GM12878 (cell line): Measurements from ENCODE around the gene CDC14B. TPM values are rescaled to one million over a fixed set of nuclear protein-coding genes. Genes with fewer than 3 reads are reported as not detected.

Experiments
- ATAC-seq: fragments of 200-7000 bp; cut with Tn5 transposase; 3 replicates; pipeline ENCODE4 v1.9.1; 2020; ENCODE audit warnings: mild to moderate bottlenecking, moderate library complexity
- BruUV-seq: library from RNA; stranded (reverse); fragments of 400-500 nt; replicated peaks from 2 replicates; lab custom pipeline; 2021; lab: Mats Ljungman, UMichigan
- CTCF ChIA-PET: fragments of 300-600 bp; sonication (Branson Sonifier 250); formaldehyde crosslinking; extraction: SDS; loops from one replicate; lab custom pipeline; 2021; ENCODE audit warnings: inconsistent platforms; lab: Yijun Ruan, JAX
- POLR2A ChIA-PET: fragments of 350-600 bp; formaldehyde crosslinking; extraction: SDS; loops from one replicate; lab custom pipeline; 2021; ENCODE audit warnings: inconsistent platforms; lab: Charles Lee
- RAD21 ChIA-PET: fragments of 300-600 bp; sonication (Branson Sonifier 250); formaldehyde crosslinking; loops from one replicate; lab custom pipeline; 2023; ENCODE audit warnings: antibody characterized with exemption; ENCODE audit not compliant: unreplicated experiment; lab: Charles Lee
- SMC1A ChIA-PET: fragments of 300-600 bp; sonication (Branson Sonifier 250); formaldehyde crosslinking; loops from one replicate; lab custom pipeline; 2023; ENCODE audit not compliant: unreplicated experiment, uncharacterized antibody; lab: Charles Lee
- DNase-seq: peaks from one replicate; pipeline ENCODE4 v3.0.0-alpha.2; 2011; ENCODE audit warnings: low read depth, low spot score
- FAIRE-seq: peaks from 3 replicates; lab custom pipeline; 2011; peaks lifted over from hg19 to GRCh38; lab: Jason Lieb, UNC
- H2AFZ ChIP-seq: 2 replicates; pipeline ENCODE4 v1.6.0; 2011; ENCODE audit warnings: low read depth, low read length, control low read depth; ENCODE audit not compliant: control insufficient read depth
- H3K27ac ChIP-seq: 2 replicates; pipeline ENCODE4 v1.5.1; 2011; ENCODE audit warnings: control low read depth; ENCODE audit not compliant: control insufficient read depth, insufficient read depth
- H3K27me3 ChIP-seq, 2 experiments: replicated peaks in 1 of 2; 2 replicates each; pipeline versions ENCODE4 v1.6.0 to v1.6.1; 2011; ENCODE audit warnings: low read length in 1 of 2; ENCODE audit not compliant: control insufficient read depth in 2 of 2, insufficient read depth in 2 of 2
- H3K36me3 ChIP-seq, 2 experiments: 2 replicates each; pipeline ENCODE4 v1.5.1; 2011; ENCODE audit warnings: low read length in 1 of 2; ENCODE audit not compliant: control insufficient read depth in 2 of 2, insufficient read depth in 2 of 2
- H3K4me1 ChIP-seq: 2 replicates; pipeline ENCODE4 v1.6.1; 2011; ENCODE audit warnings: mild to moderate bottlenecking, low read length, moderate library complexity, mixed read lengths; ENCODE audit not compliant: control insufficient read depth, insufficient read depth
- H3K4me2 ChIP-seq: 2 replicates; pipeline ENCODE4 v1.6.0; 2011; ENCODE audit warnings: control low read depth; ENCODE audit not compliant: control insufficient read depth, insufficient read depth
- H3K4me3 ChIP-seq: fragments of 200-600 bp; sonication (generic); 2 replicates; pipeline ENCODE4 v1.5.1; 2016
- H3K79me2 ChIP-seq: 2 replicates; pipeline ENCODE4 v1.6.0; 2011; ENCODE audit warnings: low read length; ENCODE audit not compliant: control insufficient read depth, insufficient read depth
- H3K9ac ChIP-seq: 2 replicates; pipeline ENCODE4 v1.8.0; 2011; ENCODE audit warnings: low read length, control low read depth, mixed read lengths; ENCODE audit not compliant: control insufficient read depth, insufficient read depth
- H3K9me3 ChIP-seq: replicated peaks from 3 replicates; pipeline ENCODE4 v1.5.1; 2011; ENCODE audit warnings: mild to moderate bottlenecking, low read length; ENCODE audit not compliant: control insufficient read depth, insufficient read depth
- H4K20me1 ChIP-seq: 2 replicates; pipeline ENCODE4 v1.6.0; 2011; ENCODE audit not compliant: control insufficient read depth, insufficient read depth
- CBX5 ChIP-seq: sonication (generic); IDR thresholded peaks from 2 replicates; pipeline ENCODE4 v1.6.1; 2016; ENCODE audit warnings: low read depth, moderate library complexity, mild to moderate bottlenecking, inconsistent platforms
- E4F1 ChIP-seq: fragments of 450-650 bp; IDR thresholded peaks from 2 replicates; pipeline ENCODE4 v1.6.1; 2018; ENCODE audit warnings: borderline replicate concordance, mild to moderate bottlenecking; ENCODE audit not compliant: partially characterized antibody
- FOXM1 ChIP-seq: IDR thresholded peaks from 2 replicates; pipeline ENCODE4 v1.6.1; 2012; ENCODE audit warnings: low read depth, mild to moderate bottlenecking, inconsistent platforms, low read length, moderate library complexity
- MYB ChIP-seq: fragments of 150-350 bp; IDR thresholded peaks from 2 replicates; pipeline ENCODE4 v1.6.1; 2014; ENCODE audit warnings: mild to moderate bottlenecking, low read depth, low read length, borderline replicate concordance
- RFX5 ChIP-seq: IDR thresholded peaks from 2 replicates; pipeline ENCODE4 v1.6.1; 2011; ENCODE audit warnings: low read depth, low read length, improper control_type of control experiment
- SMAD1 ChIP-seq: fragments of 450-650 bp; IDR thresholded peaks from 2 replicates; pipeline ENCODE4 v1.6.1; 2018; ENCODE audit warnings: mild to moderate bottlenecking, low read depth; ENCODE audit not compliant: partially characterized antibody
- YY1 ChIP-seq: IDR thresholded peaks from 2 replicates; pipeline ENCODE4 v1.6.1; 2011; ENCODE audit warnings: low read depth, mild to moderate bottlenecking, low read length
- ZNF217 ChIP-seq: fragments of 450-650 bp; IDR thresholded peaks from 2 replicates; pipeline ENCODE4 v1.6.1; 2017; ENCODE audit warnings: antibody characterized with exemption, mild to moderate bottlenecking
- WGBS: methylation state at CpG from one replicate; pipeline ENCODE4 v1.1.6; 2016; ENCODE audit warnings: low lambda C conversion rate; ENCODE audit not compliant: insufficient replicate concordance, insufficient coverage; ENCODE audit errors: missing lambda C conversion rate; 5-methylcytosine and 5-hydroxymethylcytosine counted together
- in situ Hi-C: fragments of 300-500 bp; cut with MboI; formaldehyde crosslinking; loops from 9 replicates; pipeline ENCODE4 v1.14.3; 2018; ENCODE audit warnings: mixed read lengths
- intact Hi-C: fragments of 100-400 bp; cut with micrococcal nuclease; formaldehyde crosslinking; loops from one replicate; pipeline ENCODE4 v1.14.2; 2022; ENCODE audit not compliant: unreplicated experiment
- polyA plus RNA-seq, 11 experiments: library from polyadenylated mRNA; depleted of rRNA in 4 of 11; unstranded in 6 of 11; stranded (reverse) in 5 of 11; fragments of >200 nt; fragmentation: Nextera tagmentation in 4 of 11; fragmentation: Illumina TruSeq in 1 of 11; extraction: Ambion mirVana in 4 of 11; extraction: Trizol in 1 of 11; gene quantifications; 1 replicate in 1 of 11; 2 replicates in 10 of 11; pipeline versions ENCODE4 v1.2.1 to v1.2.3, GENCODE V29; 2011 to 2016; ENCODE audit warnings: inconsistent platforms in 2 of 11, missing spikeins in 2 of 11, low read depth in 1 of 11
- total RNA-seq, 4 experiments: library from RNA; depleted of rRNA in 3 of 4; stranded (reverse); fragments of >200 nt in 3 of 4; fragmentation: Illumina TruSeq in 1 of 4; extraction: Trizol in 1 of 4; gene quantifications; 2 replicates each; pipeline versions ENCODE4 v1.2.1 to v1.2.3, GENCODE V29; 2013 to 2021
- TF ChIP-seq, protein P1 (sequence below): IDR thresholded peaks from 2 replicates; pipeline ENCODE4 v1.6.1; 2011; ENCODE audit warnings: low read depth, mild to moderate bottlenecking, low read length, moderate library complexity, borderline replicate concordance; ENCODE audit errors: extremely low read depth

Gene CDC14B
- total and polyA plus RNA-seq, 10 of the 15 experiments (the other 5 are each of a cell fraction or from before 2014, with no cell fraction given): 3.7 to 11.7 (median 6.2) TPM

DNA sequence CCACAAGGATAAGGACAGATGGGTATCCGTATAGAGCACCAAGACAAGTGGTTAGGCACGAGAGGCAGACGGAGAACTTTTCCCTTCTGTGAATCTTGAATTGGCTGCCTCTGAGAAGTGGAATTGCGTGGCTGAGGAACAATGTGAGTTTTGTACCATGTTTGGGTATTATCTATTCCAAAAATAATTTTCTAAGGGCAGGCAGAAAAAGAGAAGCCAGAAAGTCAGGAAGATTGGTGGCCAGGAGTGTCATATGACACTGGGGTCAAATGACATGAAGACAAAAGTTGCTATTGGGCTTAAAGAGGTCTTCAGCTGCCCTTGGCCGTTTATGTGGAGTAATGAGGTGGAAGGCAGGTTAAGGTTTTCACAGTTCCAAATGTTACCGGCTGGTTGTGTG lies 155.2 kb downstream of the CDC14B start:
- no peak overlapping the region for H3K27ac ChIP-seq
- BruUV-seq: no TSS peak
- POLR2A ChIA-PET: no interaction called here
- TF ChIP-seq FOXM1 (no peak), SMAD1 (no peak), YY1 (no peak), ZNF217 (no peak)
- TF ChIP-seq, all 136 proteins: peak for 0
- H3K4me3 ChIP-seq: no peak overlapping the region
- 77% methylated on average over 6 of the region's 6 CpGs for WGBS
- in situ Hi-C loops: no loop called here
- H3K4me1 ChIP-seq: no peaks in the 10 kb centered on the region
- no peak overlapping the region for H3K4me2 ChIP-seq
- FAIRE-seq: no peak
- H2AFZ ChIP-seq: no peak overlapping the region
- no peak for DNase-seq
- H3K36me3 ChIP-seq: no peaks in the 10 kb centered on the region
- H4K20me1 ChIP-seq: no peaks in the 10 kb centered on the region
- H3K27me3 ChIP-seq: no peaks in the 10 kb centered on the region
- CTCF ChIA-PET: no interaction called here
- RAD21 ChIA-PET: no interaction called here
- no peak overlapping the region for H3K9ac ChIP-seq
- no peak for ATAC-seq
- no peaks in the 10 kb centered on the region for H3K9me3 ChIP-seq
- no peaks in the 10 kb centered on the region for H3K79me2 ChIP-seq
- intact Hi-C loops: no loop called here
- SMC1A ChIA-PET: no interaction called here

DNA sequence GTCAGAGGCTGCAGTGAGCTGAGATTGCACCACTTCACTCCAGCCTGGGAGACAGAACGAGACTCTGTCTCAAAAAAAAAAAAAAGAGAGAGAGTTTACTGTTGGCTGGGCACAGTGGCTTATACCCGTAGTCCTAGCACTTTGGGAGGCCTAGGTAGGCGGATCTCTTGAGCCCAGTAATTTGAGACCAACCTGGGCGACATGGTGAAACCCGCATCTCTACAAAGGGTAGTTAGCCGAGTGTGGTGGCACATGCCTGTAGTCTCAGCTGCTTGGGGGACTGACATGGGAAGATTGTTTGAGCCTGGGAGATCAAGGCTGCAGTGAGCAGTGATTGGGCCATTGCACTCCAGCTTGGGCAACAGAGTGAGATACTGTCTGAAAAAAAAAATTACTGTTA lies 157.1 kb downstream of the CDC14B start:
- TF ChIP-seq RFX5 (no peak), CBX5 (no peak), E4F1 (no peak), MYB (no peak)
- TF ChIP-seq, protein P1, sequence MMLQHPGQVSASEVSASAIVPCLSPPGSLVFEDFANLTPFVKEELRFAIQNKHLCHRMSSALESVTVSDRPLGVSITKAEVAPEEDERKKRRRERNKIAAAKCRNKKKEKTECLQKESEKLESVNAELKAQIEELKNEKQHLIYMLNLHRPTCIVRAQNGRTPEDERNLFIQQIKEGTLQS: no peak
- ChIA-PET SMC1A (interaction anchor here (0.6 kb wide), 1 partner anchor 1555 kb away, joined by 4 read pairs; no protein-coding TSS in a partner anchor), CTCF (interaction anchor here (1.2 kb wide), 1 partner anchor 187 kb away, joined by 4 read pairs; no protein-coding TSS in a partner anchor), POLR2A (no interaction called here), RAD21 (no interaction called here)
- DNase-seq (no peak), ATAC-seq (no peak), FAIRE-seq (no peak)
- no TSS peak for BruUV-seq
- Histone ChIP-seq H3K9ac (no peak overlapping the region), H3K27me3 (no peaks in the 10 kb centered on the region), H2AFZ (no peak overlapping the region), H3K4me2 (no peak overlapping the region), H3K36me3 (no peaks in the 10 kb centered on the region), H3K4me1 (no peaks in the 10 kb centered on the region), H3K9me3 (no peaks in the 10 kb centered on the region), H3K79me2 (no peaks in the 10 kb centered on the region), H4K20me1 (no peaks in the 10 kb centered on the region), H3K27ac (no peak overlapping the region), H3K4me3 (no peak overlapping the region)
- intact Hi-C loops: no loop called here
- in situ Hi-C loops: no loop called here
- WGBS: 83% methylated on average over 6 of the region's 6 CpGs
